ENCODE measurements around the gene CD58. TPM values are rescaled to one million over a fixed set of nuclear protein-coding genes. Genes with fewer than 3 reads are reported as not detected.

The CD58 gene
- polyA plus RNA-seq, 1 donor (not counting 4 experiments of a cell fraction or from before 2014, with no cell fraction given): 38.6 TPM

DNA sequence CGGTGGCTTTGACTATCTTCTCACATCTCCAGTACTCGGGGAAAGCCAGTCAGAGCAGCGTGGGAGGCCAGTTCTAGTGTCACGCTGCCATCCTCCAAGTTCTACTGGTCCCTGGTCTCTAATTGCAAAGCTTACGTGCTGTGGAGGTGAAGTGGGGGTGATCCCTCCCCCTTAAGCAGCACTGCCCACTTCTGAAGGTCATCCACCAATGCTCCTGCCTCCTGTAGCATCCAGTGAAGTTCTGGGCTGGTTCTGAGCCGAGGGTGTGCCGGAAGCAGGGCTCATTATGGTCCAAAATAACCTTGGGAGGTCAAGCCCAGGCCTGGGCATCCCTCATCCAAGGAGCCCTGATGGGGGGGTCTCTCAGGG is 95.0 kb downstream of the CD58 start:
- H3K27me3 ChIP-seq (ENCODE audit: control insufficient read depth, extremely low read depth, insufficient read depth, low read length): no peaks in the 10 kb centered on the region
- TF ChIP-seq, protein P1, sequence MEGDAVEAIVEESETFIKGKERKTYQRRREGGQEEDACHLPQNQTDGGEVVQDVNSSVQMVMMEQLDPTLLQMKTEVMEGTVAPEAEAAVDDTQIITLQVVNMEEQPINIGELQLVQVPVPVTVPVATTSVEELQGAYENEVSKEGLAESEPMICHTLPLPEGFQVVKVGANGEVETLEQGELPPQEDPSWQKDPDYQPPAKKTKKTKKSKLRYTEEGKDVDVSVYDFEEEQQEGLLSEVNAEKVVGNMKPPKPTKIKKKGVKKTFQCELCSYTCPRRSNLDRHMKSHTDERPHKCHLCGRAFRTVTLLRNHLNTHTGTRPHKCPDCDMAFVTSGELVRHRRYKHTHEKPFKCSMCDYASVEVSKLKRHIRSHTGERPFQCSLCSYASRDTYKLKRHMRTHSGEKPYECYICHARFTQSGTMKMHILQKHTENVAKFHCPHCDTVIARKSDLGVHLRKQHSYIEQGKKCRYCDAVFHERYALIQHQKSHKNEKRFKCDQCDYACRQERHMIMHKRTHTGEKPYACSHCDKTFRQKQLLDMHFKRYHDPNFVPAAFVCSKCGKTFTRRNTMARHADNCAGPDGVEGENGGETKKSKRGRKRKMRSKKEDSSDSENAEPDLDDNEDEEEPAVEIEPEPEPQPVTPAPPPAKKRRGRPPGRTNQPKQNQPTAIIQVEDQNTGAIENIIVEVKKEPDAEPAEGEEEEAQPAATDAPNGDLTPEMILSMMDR (optimal IDR thresholded peaks at IDR 0.05 in 1 of 3, IDR thresholded peaks at IDR 0.05 in 1 of 3, conservative IDR thresholded peaks at IDR 0.05 in 1 of 3; ENCODE audit: extremely low read depth in 1 of 3, insufficient read depth in 2 of 3, low read length in 3 of 3): no peak
- no peak for TF ChIP-seq EZH2 (IDR thresholded peaks at IDR 0.05; ENCODE audit: low read length)
- H3K4me3 ChIP-seq (ENCODE audit: control insufficient read depth in 2 of 3, extremely low read depth in 1 of 3, insufficient read depth in 2 of 3, low read depth in 1 of 3, low read length in 3 of 3): no peak overlapping the region
- H3K9me1 ChIP-seq (ENCODE audit: control insufficient read depth, extremely low read depth, insufficient read depth, low read length): no peaks in the 10 kb centered on the region
- no peaks in the 10 kb centered on the region for H3K4me1 ChIP-seq (ENCODE audit: control insufficient read depth, extremely low read depth, insufficient read depth, low read length)
- H4K20me1 ChIP-seq (ENCODE audit: control insufficient read depth, extremely low read depth, insufficient read depth, low read length): no peaks in the 10 kb centered on the region
- H3K79me2 ChIP-seq (ENCODE audit: control insufficient read depth, insufficient read depth, low read length): no peaks in the 10 kb centered on the region
- H3K27ac ChIP-seq (ENCODE audit: control insufficient read depth, insufficient read depth, low read length): no peak overlapping the region
- DNase-seq (ENCODE audit: low read depth, low spot score) (no peak), FAIRE-seq (no peak)
- dilution Hi-C loops (cut with MboI; ENCODE audit: extremely low pct_ligation_motif_present, low sequenced_read_pairs): no loop called here
- H3K9ac ChIP-seq (ENCODE audit: control insufficient read depth, extremely low read depth, insufficient read depth, low read length): no peak overlapping the region
- H3K4me2 ChIP-seq (ENCODE audit: control insufficient read depth, extremely low read depth, insufficient read depth, low read depth, low read length): no peak overlapping the region
- no peaks in the 10 kb centered on the region for H3K9me3 ChIP-seq (ENCODE audit: control insufficient read depth, low read depth, low read length)
- no peaks in the 10 kb centered on the region for H3K36me3 ChIP-seq (ENCODE audit: control insufficient read depth in 2 of 2, extremely low read depth in 1 of 2, insufficient read depth in 2 of 2, low read length in 2 of 2)
- H2AFZ ChIP-seq (ENCODE audit: control insufficient read depth, low read length): no peak overlapping the region

DNA sequence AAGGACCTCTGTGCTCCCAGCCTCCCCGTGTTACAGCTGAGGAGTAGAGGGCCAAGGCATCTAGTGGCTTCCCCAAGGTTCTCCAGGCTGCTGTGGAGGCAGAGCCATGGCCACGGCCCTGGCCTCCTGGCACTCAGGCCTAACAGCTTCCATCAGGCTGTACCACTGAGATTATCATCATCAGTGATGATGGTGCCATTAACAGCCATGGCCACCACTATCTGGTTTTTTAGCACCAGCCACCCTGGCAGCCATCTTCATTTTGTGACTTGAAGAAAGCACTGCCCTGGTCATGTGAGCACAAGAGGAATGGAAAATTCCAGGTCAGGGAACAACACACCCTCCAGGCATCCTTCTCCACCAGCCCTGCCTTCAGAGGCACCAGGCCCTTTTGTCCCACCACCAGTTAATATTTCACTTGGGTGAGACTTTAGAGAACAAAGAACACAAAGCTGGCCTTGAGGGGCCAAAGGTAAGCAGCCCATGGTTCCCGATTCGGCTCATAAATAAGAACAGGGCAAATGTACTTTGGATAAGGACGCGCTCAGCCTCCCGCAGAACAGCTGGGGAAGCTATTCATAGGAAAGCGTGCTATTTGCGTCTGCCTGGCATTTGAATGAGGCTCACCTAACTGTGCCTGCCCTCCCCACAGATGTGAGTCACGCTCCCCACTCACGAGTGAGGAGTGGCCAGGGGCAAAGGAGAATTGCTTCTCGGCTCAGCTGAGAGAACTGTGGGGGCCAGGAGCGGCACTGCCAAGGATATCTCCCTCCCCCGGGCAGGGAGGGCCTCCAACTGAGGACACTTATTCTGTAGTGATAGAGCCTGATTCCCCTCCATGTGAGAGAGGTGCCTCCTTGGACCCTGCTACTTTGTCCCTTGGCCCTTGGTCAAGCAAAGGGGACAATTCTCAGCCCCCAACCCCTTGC is 95.6 kb downstream of the CD58 start:
- dilution Hi-C loops (cut with MboI; ENCODE audit: extremely low pct_ligation_motif_present, low sequenced_read_pairs): no loop called here
- no peak for FAIRE-seq
- no peak overlapping the region for H3K27ac ChIP-seq (ENCODE audit: control insufficient read depth, insufficient read depth, low read length)

More for the DNA sequence above, 95.6 kb downstream of the CD58 start:
- Histone ChIP-seq H3K4me2 (ENCODE audit: control insufficient read depth, extremely low read depth, insufficient read depth, low read depth, low read length) (no peak overlapping the region), H3K9ac (ENCODE audit: control insufficient read depth, extremely low read depth, insufficient read depth, low read length) (no peak overlapping the region), H3K79me2 (ENCODE audit: control insufficient read depth, insufficient read depth, low read length) (no peaks in the 10 kb centered on the region), H2AFZ (ENCODE audit: control insufficient read depth, low read length) (no peak overlapping the region), H4K20me1 (ENCODE audit: control insufficient read depth, extremely low read depth, insufficient read depth, low read length) (no peaks in the 10 kb centered on the region), H3K36me3 (ENCODE audit: control insufficient read depth in 2 of 2, extremely low read depth in 1 of 2, insufficient read depth in 2 of 2, low read length in 2 of 2) (no peaks in the 10 kb centered on the region), H3K27me3 (ENCODE audit: control insufficient read depth, extremely low read depth, insufficient read depth, low read length) (no peaks in the 10 kb centered on the region), H3K4me3 (ENCODE audit: control insufficient read depth in 2 of 3, extremely low read depth in 1 of 3, insufficient read depth in 2 of 3, low read depth in 1 of 3, low read length in 3 of 3) (no peak overlapping the region), H3K9me1 (ENCODE audit: control insufficient read depth, extremely low read depth, insufficient read depth, low read length) (no peaks in the 10 kb centered on the region), H3K9me3 (ENCODE audit: control insufficient read depth, low read depth, low read length) (no peaks in the 10 kb centered on the region), H3K4me1 (ENCODE audit: control insufficient read depth, extremely low read depth, insufficient read depth, low read length) (no peaks in the 10 kb centered on the region)
- TF ChIP-seq, protein P1 (optimal IDR thresholded peaks at IDR 0.05 in 1 of 3, IDR thresholded peaks at IDR 0.05 in 1 of 3, conservative IDR thresholded peaks at IDR 0.05 in 1 of 3; ENCODE audit: extremely low read depth in 1 of 3, insufficient read depth in 2 of 3, low read length in 3 of 3): no peak
- no peak for TF ChIP-seq EZH2 (IDR thresholded peaks at IDR 0.05; ENCODE audit: low read length)
- no peak for DNase-seq (ENCODE audit: low read depth, low spot score)

Measured in keratinocyte (primary cell).